SK-N-SH treated with all-trans-retinoic acid at 6 μM for 48 hours (cell line): ENCODE measurements around the gene CNTNAP2.

Experiments used
- ARNTL ChIP-seq: fragments of 450-650 bp; formaldehyde crosslinking; IDR thresholded peaks from 2 replicates; pipeline ENCODE4 v1.5.0; 2020; ENCODE audit warnings: low read depth, mild to moderate bottlenecking, moderate library complexity, borderline replicate concordance
- CREB5 ChIP-seq: fragments of 250-450 bp; sonication (Bioruptor Pico); IDR thresholded peaks from 2 replicates; pipeline ENCODE4 v1.5.1; 2020; ENCODE audit warnings: low read depth, mild to moderate bottlenecking, moderate library complexity
- ESRRG ChIP-seq: fragments of 250-450 bp; sonication (Bioruptor Pico); IDR thresholded peaks from 2 replicates; pipeline ENCODE4 v1.6.1; 2021; ENCODE audit warnings: mild to moderate bottlenecking
- OSR1 ChIP-seq: fragments of 250-450 bp; sonication (Bioruptor Pico); IDR thresholded peaks from 2 replicates; pipeline ENCODE4 v1.8.0; 2022; ENCODE audit warnings: moderate library complexity, mild to moderate bottlenecking, inconsistent platforms
- PATZ1 ChIP-seq: fragments of 250-450 bp; sonication (Bioruptor Pico); IDR thresholded peaks from 2 replicates; pipeline ENCODE4 v1.8.0; 2020; ENCODE audit warnings: mild to moderate bottlenecking, moderate library complexity, borderline replicate concordance
- POU6F1 ChIP-seq: fragments of 250-450 bp; sonication (Bioruptor Pico); IDR thresholded peaks from 2 replicates; pipeline ENCODE4 v1.8.0; 2021; ENCODE audit warnings: low read depth, mild to moderate bottlenecking, moderate library complexity, borderline replicate concordance
- RARB ChIP-seq: fragments of 250-450 bp; sonication (Bioruptor Pico); IDR thresholded peaks from 2 replicates; pipeline ENCODE4 v1.8.0; 2021; ENCODE audit warnings: mild to moderate bottlenecking, moderate library complexity
- SNAI2 ChIP-seq: fragments of 250-450 bp; sonication (Bioruptor Pico); IDR thresholded peaks from 2 replicates; pipeline ENCODE4 v1.5.0; 2020; ENCODE audit warnings: mild to moderate bottlenecking, moderate library complexity
- ZFP3 ChIP-seq: fragments of 250-450 bp; sonication (Bioruptor Pico); IDR thresholded peaks from 2 replicates; pipeline ENCODE4 v1.5.0; 2020; ENCODE audit warnings: mild to moderate bottlenecking, moderate library complexity
- ZFP30 ChIP-seq: fragments of 450-650 bp; formaldehyde crosslinking; IDR thresholded peaks from 2 replicates; pipeline ENCODE4 v1.5.0; 2022; ENCODE audit warnings: mild to moderate bottlenecking, moderate library complexity
- ZNF565 ChIP-seq: fragments of 450-650 bp; formaldehyde crosslinking; conservative IDR thresholded peaks from 2 replicates; pipeline ENCODE4 v1.5.0; 2020; ENCODE audit warnings: low read depth, mild to moderate bottlenecking, moderate library complexity
- ZNF8 ChIP-seq: fragments of 450-650 bp; formaldehyde crosslinking; IDR thresholded peaks from 2 replicates; pipeline ENCODE4 v1.5.0; 2020; ENCODE audit warnings: mild to moderate bottlenecking, moderate library complexity

GRCh38 chr7:147012666-147013065, 896.1 kb downstream of the CNTNAP2 start:
- TF ChIP-seq PATZ1 (CRISPR knock-in tag), result no peak
- no peak for TF ChIP-seq CREB5 (CRISPR knock-in tag)
- TF ChIP-seq ARNTL (CRISPR knock-in tag), result no peak
- no peak for TF ChIP-seq RARB
- no peak for TF ChIP-seq ZFP30 (CRISPR knock-in tag)
- no peak for TF ChIP-seq ESRRG (CRISPR knock-in tag)
- TF ChIP-seq ZNF565 (CRISPR knock-in tag), result no peak
- no peak for TF ChIP-seq POU6F1
- TF ChIP-seq OSR1 (CRISPR knock-in tag), result no peak
- no peak for TF ChIP-seq ZFP3 (CRISPR knock-in tag)
- TF ChIP-seq SNAI2 (CRISPR knock-in tag), result no peak
- no peak for TF ChIP-seq ZNF8
